K562 (cell line): ENCODE results near the gene YIPF5. TPM values are rescaled to one million over a fixed set of nuclear protein-coding genes. Genes with fewer than 3 reads are reported as not detected.

Experiments used
- BACH1 ChIP-seq: fragments of 200-800 bp; sonication (Bioruptor generic); IDR thresholded peaks from 2 replicates; pipeline ENCODE4 v1.6.1; 2016; ENCODE audit warnings: missing genetic modification characterization, missing compliant biosample characterization
- FUS ChIP-seq: fragments of 200-400 bp; formaldehyde crosslinking; optimal IDR thresholded peaks from 2 replicates; pipeline ENCODE3; 2017; ENCODE audit warnings: low read depth, low read length
- HEY1 ChIP-seq: fragments of 250-450 bp; sonication (Bioruptor Pico); IDR thresholded peaks from 2 replicates; pipeline ENCODE4 v1.5.0; 2020; ENCODE audit warnings: mild to moderate bottlenecking, moderate library complexity, borderline replicate concordance
- HMBOX1 ChIP-seq: sonication (generic); IDR thresholded peaks from 2 replicates; pipeline ENCODE4 v1.6.1; 2016
- HMG20A ChIP-seq: fragments of 450-650 bp; formaldehyde crosslinking; conservative IDR thresholded peaks from 2 replicates; pipeline ENCODE4 v1.4.0; 2020; ENCODE audit warnings: mild to moderate bottlenecking, mixed read lengths
- TEAD4 ChIP-seq, 2 experiments: sonication (generic) in 1 of 2; formaldehyde crosslinking in 1 of 2; IDR thresholded peaks; 2 replicates each; pipeline versions ENCODE4 v1.6.1 to v1.8.0; 2012 to 2022; ENCODE audit warnings: borderline replicate concordance in 1 of 2, inconsistent platforms in 1 of 2, low read length in 1 of 2, mild to moderate bottlenecking in 1 of 2, missing genetic modification reagents in 1 of 2
- TFAM ChIP-seq: fragments of 250-450 bp; sonication (Bioruptor Pico); conservative IDR thresholded peaks from 2 replicates; pipeline ENCODE4 v1.5.0; 2021; ENCODE audit warnings: mild to moderate bottlenecking, moderate library complexity
- ZFPM2 ChIP-seq: fragments of 250-450 bp; sonication (Bioruptor Pico); IDR thresholded peaks from 2 replicates; pipeline ENCODE4 v1.5.1; 2022; ENCODE audit warnings: mild to moderate bottlenecking
- ZNF140 ChIP-seq: fragments of 250-450 bp; sonication (Bioruptor Pico); IDR thresholded peaks from 2 replicates; pipeline ENCODE4 v1.8.0; 2021; ENCODE audit warnings: moderate library complexity, mild to moderate bottlenecking, inconsistent platforms
- ZNF280B ChIP-seq: fragments of 250-450 bp; sonication (Bioruptor Pico); IDR thresholded peaks from 2 replicates; pipeline ENCODE4 v1.5.1; 2021; ENCODE audit warnings: mild to moderate bottlenecking
- polyA plus RNA-seq, 8 experiments: library from polyadenylated mRNA; depleted of rRNA in 4 of 8; stranded (reverse) in 5 of 8; unstranded in 3 of 8; fragments of >200 nt; fragmentation: Nextera tagmentation in 2 of 8; fragmentation: Illumina TruSeq in 1 of 8; extraction: Ambion mirVana in 2 of 8; extraction: Trizol in 1 of 8; gene quantifications; 2 replicates each; pipeline versions ENCODE4 v1.2.1 to v1.2.3, GENCODE V29; 2011 to 2014; ENCODE audit warnings: inconsistent platforms in 1 of 8, missing spikeins in 1 of 8
- total RNA-seq, 7 experiments: library from RNA; depleted of rRNA in 6 of 7; stranded (reverse); fragments of >200 nt in 6 of 7; fragmentation: Illumina TruSeq in 2 of 7; extraction: Trizol in 2 of 7; gene quantifications; 2 replicates each; pipeline versions ENCODE4 v1.2.1 to v1.2.3, GENCODE V29; 2011 to 2021; ENCODE audit warnings: low replicate concordance in 1 of 7

YIPF5 gene
- total and polyA plus RNA-seq, 9 of the 15 experiments (the other 6 are each of a cell fraction or from before 2014, with no cell fraction given): 12.1 to 52.9 (median 33.7) TPM

GRCh38 chr5:144125163-144125726 is 45.2 kb downstream of the YIPF5 start (continued):
- TF ChIP-seq HMBOX1 (no peak), BACH1 (no peak), ZNF140 (CRISPR knock-in tag) (no peak), ZNF280B (CRISPR knock-in tag) (no peak), TFAM (CRISPR knock-in tag) (no peak), FUS (no peak), HMG20A (CRISPR knock-in tag) (no peak), ZFPM2 (CRISPR knock-in tag) (no peak), HEY1 (CRISPR knock-in tag) (no peak), TEAD4 (IDR thresholded peaks at IDR 0.05; ENCODE audit: low read length) (no peak), TEAD4 (CRISPR knock-in tag; IDR thresholded peaks at IDR 0.05; ENCODE audit: borderline replicate concordance) (no peak)
